ENCODE measurements around the gene ESPN. TPM values are rescaled to one million over a fixed set of nuclear protein-coding genes. Genes with fewer than 3 reads are reported as not detected.
"Not testable (repeated sequence)": the region's sequence is repeated elsewhere in the genome, so short reads cannot be mapped to it uniquely, and the experiment has no call there.

The ESPN gene
- total and polyA plus RNA-seq, 10 of the 15 experiments (the other 5 are each of a cell fraction or from before 2014, with no cell fraction given) = 0.18 to 0.71 (median 0.59) TPM; not detected in 7

DNA sequence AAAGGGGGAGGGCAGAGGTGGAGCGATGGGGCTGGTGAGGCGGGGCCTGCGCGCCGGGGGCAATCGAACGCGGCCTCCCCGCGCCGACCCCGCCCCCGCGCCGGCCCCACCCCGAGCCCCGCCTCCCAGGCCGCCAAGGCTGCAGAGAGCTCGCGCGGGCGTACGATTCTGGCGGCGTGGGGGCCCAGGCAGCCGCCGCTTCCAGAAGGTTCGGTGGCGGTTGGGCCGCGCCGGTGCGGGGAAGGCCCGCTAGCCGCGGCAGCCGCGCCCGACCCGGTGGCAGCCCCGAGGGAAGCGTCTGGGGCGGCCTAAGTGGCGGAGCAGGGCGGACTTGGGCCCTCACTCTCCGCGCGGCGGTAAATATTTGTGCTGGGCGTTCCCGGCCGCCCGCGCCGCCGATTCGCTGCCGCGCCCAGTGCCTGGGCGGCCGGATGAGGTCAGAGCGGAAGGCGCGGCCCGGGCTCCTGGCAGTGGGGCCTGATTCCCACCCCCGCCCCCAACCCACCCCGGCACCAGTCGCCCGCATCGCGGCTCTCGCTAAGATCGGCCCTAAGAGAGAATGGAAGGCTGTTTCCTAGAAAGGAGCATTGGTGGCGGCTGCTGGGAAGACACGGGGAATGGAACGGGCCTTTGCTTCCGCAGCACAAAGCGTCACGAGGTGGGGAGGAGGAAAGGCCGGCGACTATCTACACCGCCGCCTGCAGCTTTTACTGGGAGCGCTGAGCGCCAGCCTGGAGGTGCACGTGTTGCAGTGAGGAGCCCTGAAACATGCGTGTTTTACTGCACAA is 31.0 kb upstream of the ESPN start, which contains the start of gene ACOT7 (continued):
- TF ChIP-seq, protein P1, sequence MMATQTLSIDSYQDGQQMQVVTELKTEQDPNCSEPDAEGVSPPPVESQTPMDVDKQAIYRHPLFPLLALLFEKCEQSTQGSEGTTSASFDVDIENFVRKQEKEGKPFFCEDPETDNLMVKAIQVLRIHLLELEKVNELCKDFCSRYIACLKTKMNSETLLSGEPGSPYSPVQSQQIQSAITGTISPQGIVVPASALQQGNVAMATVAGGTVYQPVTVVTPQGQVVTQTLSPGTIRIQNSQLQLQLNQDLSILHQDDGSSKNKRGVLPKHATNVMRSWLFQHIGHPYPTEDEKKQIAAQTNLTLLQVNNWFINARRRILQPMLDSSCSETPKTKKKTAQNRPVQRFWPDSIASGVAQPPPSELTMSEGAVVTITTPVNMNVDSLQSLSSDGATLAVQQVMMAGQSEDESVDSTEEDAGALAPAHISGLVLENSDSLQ (IDR thresholded peaks at IDR 0.05) = no peak
- TF ChIP-seq, protein P2, sequence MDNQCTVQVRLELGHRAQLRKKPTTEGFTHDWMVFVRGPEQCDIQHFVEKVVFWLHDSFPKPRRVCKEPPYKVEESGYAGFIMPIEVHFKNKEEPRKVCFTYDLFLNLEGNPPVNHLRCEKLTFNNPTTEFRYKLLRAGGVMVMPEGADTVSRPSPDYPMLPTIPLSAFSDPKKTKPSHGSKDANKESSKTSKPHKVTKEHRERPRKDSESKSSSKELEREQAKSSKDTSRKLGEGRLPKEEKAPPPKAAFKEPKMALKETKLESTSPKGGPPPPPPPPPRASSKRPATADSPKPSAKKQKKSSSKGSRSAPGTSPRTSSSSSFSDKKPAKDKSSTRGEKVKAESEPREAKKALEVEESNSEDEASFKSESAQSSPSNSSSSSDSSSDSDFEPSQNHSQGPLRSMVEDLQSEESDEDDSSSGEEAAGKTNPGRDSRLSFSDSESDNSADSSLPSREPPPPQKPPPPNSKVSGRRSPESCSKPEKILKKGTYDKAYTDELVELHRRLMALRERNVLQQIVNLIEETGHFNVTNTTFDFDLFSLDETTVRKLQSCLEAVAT (IDR thresholded peaks at IDR 0.05) = peak; percentile 46; the same call in 1 of the 2 replicates

DNA sequence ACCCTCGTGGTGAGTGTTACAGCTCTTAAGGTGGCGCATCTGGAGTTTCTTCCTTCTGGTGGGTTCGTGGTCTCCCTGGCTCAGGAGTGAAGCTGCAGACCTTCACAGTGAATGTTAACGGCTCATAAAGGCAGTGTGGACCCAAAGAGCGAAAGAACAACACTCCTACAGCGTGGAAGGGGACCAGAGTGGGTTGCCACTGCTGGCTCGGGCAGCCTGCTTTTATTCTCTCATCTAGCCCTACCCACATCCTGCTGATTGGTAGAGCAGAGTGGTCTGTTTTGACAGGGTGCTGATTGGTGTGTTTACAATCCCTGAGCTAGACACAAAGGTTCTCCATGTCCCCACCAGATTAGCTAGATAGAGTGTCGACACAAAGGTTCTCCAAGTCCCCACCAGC is 29.4 kb upstream of the ESPN start:
- H3K4me3 ChIP-seq; H4K20me1 ChIP-seq (ENCODE audit: control insufficient read depth, insufficient read depth); H3K9me3 ChIP-seq (replicated peaks; ENCODE audit: control insufficient read depth, insufficient read depth, low read length); H2AFZ ChIP-seq (ENCODE audit: control insufficient read depth, low read depth, low read length); FAIRE-seq; H3K36me3 ChIP-seq (ENCODE audit: control insufficient read depth in 2 of 2, insufficient read depth in 2 of 2, low read length in 1 of 2); ATAC-seq; H3K4me1 ChIP-seq (ENCODE audit: control insufficient read depth, insufficient read depth, low read length); H3K27ac ChIP-seq (ENCODE audit: control insufficient read depth, insufficient read depth); H3K9ac ChIP-seq (ENCODE audit: control insufficient read depth, insufficient read depth, low read length); intact Hi-C loops (cut with micrococcal nuclease; ENCODE audit: unreplicated experiment); BruUV-seq (replicated peaks); H3K27me3 ChIP-seq (replicated peaks in 1 of 2; ENCODE audit: control insufficient read depth in 2 of 2, insufficient read depth in 2 of 2, low read length in 1 of 2); in situ Hi-C loops (cut with MboI); DNase-seq (ENCODE audit: low read depth, low spot score): not testable (repeated sequence)
- peaks cover 17% of the 10 kb centered on the region for H3K79me2 ChIP-seq (ENCODE audit: control insufficient read depth, insufficient read depth, low read length)
- WGBS (ENCODE audit: insufficient coverage, insufficient replicate concordance, low lambda C conversion rate, missing lambda C conversion rate) = 82% methylated on average over 8 of the region's 8 CpGs
- H3K4me2 ChIP-seq (ENCODE audit: control insufficient read depth, insufficient read depth) = peak overlapping the region; percentile 4; the same call in 1 of the 2 replicates
- ChIA-PET CTCF (interaction anchor here (2.5 to 21.2 kb wide), 4 partner anchors 28 to 149 kb away, joined by 8 to 276 read pairs (median 32); no protein-coding TSS in a partner anchor), RAD21 (ENCODE audit: unreplicated experiment) (interaction anchor here (0.7 to 5.2 kb wide), 6 partner anchors 24 to 339 kb away, joined by 3 to 54 read pairs (median 4); no protein-coding TSS in a partner anchor), POLR2A (interaction anchor here (0.6 to 3.7 kb wide), 3 partner anchors 30 to 36 kb away, joined by 6 to 27 read pairs (median 12); no protein-coding TSS in a partner anchor), SMC1A (ENCODE audit: uncharacterized antibody, unreplicated experiment) (interaction anchor here (1.2 to 3.8 kb wide), 8 partner anchors 8 to 53 kb away, joined by 3 to 17 read pairs (median 6); no protein-coding TSS in a partner anchor)
- peak; percentile 74 for TF ChIP-seq NFYB (IDR thresholded peaks at IDR 0.05; ENCODE audit: insufficient read depth, low read depth, low read length)

DNA sequence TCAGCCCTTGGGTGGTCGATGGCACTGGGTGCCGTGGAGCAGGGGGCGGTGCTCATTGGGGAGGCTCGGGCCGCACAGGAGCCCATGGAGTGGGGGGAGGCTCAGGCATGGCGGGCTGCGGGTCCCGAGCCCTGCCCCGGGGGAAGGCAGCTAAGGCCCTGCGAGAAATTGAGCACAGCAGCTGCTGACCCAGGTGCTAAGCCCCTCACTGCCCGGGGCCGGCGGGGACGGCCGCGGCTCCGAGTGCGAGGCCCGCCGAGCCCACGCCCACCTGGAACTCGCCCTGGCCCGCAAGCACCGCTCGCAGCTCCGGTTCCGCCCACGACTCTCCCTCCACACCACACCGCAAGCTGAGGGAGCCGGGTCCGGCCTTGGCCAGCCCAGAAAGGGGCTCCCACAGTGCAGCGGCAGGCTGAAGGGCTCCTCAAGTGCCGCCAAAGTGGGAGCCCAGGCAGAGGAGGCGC is 28.8 kb upstream of the ESPN start:
- FAIRE-seq; intact Hi-C loops (cut with micrococcal nuclease; ENCODE audit: unreplicated experiment); in situ Hi-C loops (cut with MboI); H3K9me3 ChIP-seq (replicated peaks; ENCODE audit: control insufficient read depth, insufficient read depth, low read length); H2AFZ ChIP-seq (ENCODE audit: control insufficient read depth, low read depth, low read length); H4K20me1 ChIP-seq (ENCODE audit: control insufficient read depth, insufficient read depth); H3K4me1 ChIP-seq (ENCODE audit: control insufficient read depth, insufficient read depth, low read length); H3K4me3 ChIP-seq; H3K9ac ChIP-seq (ENCODE audit: control insufficient read depth, insufficient read depth, low read length); H3K27ac ChIP-seq (ENCODE audit: control insufficient read depth, insufficient read depth); H3K27me3 ChIP-seq (replicated peaks in 1 of 2; ENCODE audit: control insufficient read depth in 2 of 2, insufficient read depth in 2 of 2, low read length in 1 of 2); H3K36me3 ChIP-seq (ENCODE audit: control insufficient read depth in 2 of 2, insufficient read depth in 2 of 2, low read length in 1 of 2); ATAC-seq; H3K4me2 ChIP-seq (ENCODE audit: control insufficient read depth, insufficient read depth); BruUV-seq (replicated peaks); DNase-seq (ENCODE audit: low read depth, low spot score): not testable (repeated sequence)
- CTCF ChIA-PET = interaction anchor here (0.7 to 21.2 kb wide), 5 partner anchors 21 to 149 kb away, joined by 3 to 276 read pairs (median 8); no protein-coding TSS in a partner anchor
- SMC1A ChIA-PET (ENCODE audit: uncharacterized antibody, unreplicated experiment) = interaction anchor here (1.9 to 2.7 kb wide), 3 partner anchors 9 to 37 kb away, joined by 6 to 15 read pairs (median 7); no protein-coding TSS in a partner anchor
- WGBS (ENCODE audit: insufficient coverage, insufficient replicate concordance, low lambda C conversion rate, missing lambda C conversion rate) = 96% methylated on average over 34 of the region's 34 CpGs
- H3K79me2 ChIP-seq (ENCODE audit: control insufficient read depth, insufficient read depth, low read length) = peaks cover 17% of the 10 kb centered on the region
- RAD21 ChIA-PET (ENCODE audit: unreplicated experiment) = interaction anchor here (5.2 kb wide), 1 partner anchor 35 kb away, joined by 54 read pairs; no protein-coding TSS in a partner anchor
- POLR2A ChIA-PET = interaction anchor here (3.0 kb wide), 1 partner anchor 35 kb away, joined by 12 read pairs; no protein-coding TSS in a partner anchor

All from GM12878 (cell line).